K562 (cell line): ENCODE results near the gene AGPAT3. TPM values are rescaled to one million over a fixed set of nuclear protein-coding genes. Genes with fewer than 3 reads are reported as not detected.

Source experiments
- DACH1 ChIP-seq: fragments of 450-650 bp; IDR thresholded peaks from 2 replicates; pipeline ENCODE4 v1.6.1; 2018; ENCODE audit not compliant: partially characterized antibody
- EP400 ChIP-seq: fragments of 450-650 bp; IDR thresholded peaks from 2 replicates; pipeline ENCODE4 v1.6.1; 2017; ENCODE audit warnings: antibody characterized with exemption, mild to moderate bottlenecking, moderate library complexity
- HDAC2 ChIP-seq: fragments of 450-650 bp; IDR thresholded peaks from 2 replicates; pipeline ENCODE4 v1.6.1; 2016; ENCODE audit warnings: mild to moderate bottlenecking
- L3MBTL2 ChIP-seq: fragments of 450-650 bp; IDR thresholded peaks from 2 replicates; pipeline ENCODE4 v1.6.1; 2016; ENCODE audit warnings: mild to moderate bottlenecking, moderate library complexity
- MBD2 ChIP-seq: sonication (generic); IDR thresholded peaks from 2 replicates; pipeline ENCODE4 v1.6.1; 2016; ENCODE audit warnings: low read depth, borderline replicate concordance
- NR2C2 ChIP-seq, 2 experiments: fragments of 200-800 bp in 1 of 2; sonication (Bioruptor generic) in 1 of 2; sonication (generic) in 1 of 2; formaldehyde crosslinking in 1 of 2; IDR thresholded peaks; 2 replicates each; pipeline versions ENCODE4 v1.6.1 to v1.8.0; 2016 to 2022; ENCODE audit warnings: mild to moderate bottlenecking in 1 of 2, missing compliant biosample characterization in 1 of 2, missing genetic modification characterization in 1 of 2, missing genetic modification reagents in 1 of 2
- POLR2A ChIP-seq: fragments of 450-650 bp; conservative IDR thresholded peaks from 2 replicates; pipeline ENCODE4 v1.6.1; 2016
- SMARCE1 ChIP-seq: fragments of 450-650 bp; IDR thresholded peaks from 2 replicates; pipeline ENCODE4 v1.7.1; 2016; ENCODE audit warnings: mild to moderate bottlenecking
- SRF ChIP-seq, 2 experiments: fragments of 250-450, 450-650 bp in 1 of 2; sonication (Bioruptor Pico) in 1 of 2; sonication (generic) in 1 of 2; formaldehyde crosslinking; IDR thresholded peaks; 2 replicates each; pipeline versions ENCODE4 v1.5.0 to v1.5.1; 2020 to 2022; ENCODE audit warnings: mild to moderate bottlenecking in 1 of 2, missing genetic modification reagents in 1 of 2
- STAG1 ChIP-seq: sonication (generic); formaldehyde crosslinking; IDR thresholded peaks from 2 replicates; pipeline ENCODE4 v1.5.0; 2020; ENCODE audit warnings: missing genetic modification reagents, borderline replicate concordance
- polyA plus RNA-seq, 8 experiments: library from polyadenylated mRNA; depleted of rRNA in 4 of 8; stranded (reverse) in 5 of 8; unstranded in 3 of 8; fragments of >200 nt; fragmentation: Nextera tagmentation in 2 of 8; fragmentation: Illumina TruSeq in 1 of 8; extraction: Ambion mirVana in 2 of 8; extraction: Trizol in 1 of 8; gene quantifications; 2 replicates each; pipeline versions ENCODE4 v1.2.1 to v1.2.3, GENCODE V29; 2011 to 2014; ENCODE audit warnings: inconsistent platforms in 1 of 8, missing spikeins in 1 of 8
- total RNA-seq, 7 experiments: library from RNA; depleted of rRNA in 6 of 7; stranded (reverse); fragments of >200 nt in 6 of 7; fragmentation: Illumina TruSeq in 2 of 7; extraction: Trizol in 2 of 7; gene quantifications; 2 replicates each; pipeline versions ENCODE4 v1.2.1 to v1.2.3, GENCODE V29; 2011 to 2021; ENCODE audit warnings: low replicate concordance in 1 of 7
- TF ChIP-seq, protein P1 (sequence below): fragments of 450-650 bp; IDR thresholded peaks from 2 replicates; pipeline ENCODE4 v1.6.1; 2014; ENCODE audit warnings: low read depth, mild to moderate bottlenecking, moderate library complexity, borderline replicate concordance
- TF ChIP-seq, protein P2 (sequence below), 2 experiments: fragments of 450-650 bp in 1 of 2; IDR thresholded peaks; 2 replicates each; pipeline ENCODE4 v1.6.1; 2011 to 2017; ENCODE audit warnings: low read depth in 2 of 2, antibody characterized with exemption in 1 of 2, borderline replicate concordance in 1 of 2, low read length in 1 of 2, mild to moderate bottlenecking in 1 of 2, mixed read lengths in 1 of 2; ENCODE audit not compliant: control insufficient read depth in 1 of 2
- TF ChIP-seq, protein P3 (sequence below), 2 experiments: fragments of 200-800 bp in 1 of 2; sonication (Bioruptor generic) in 1 of 2; sonication (generic) in 1 of 2; formaldehyde crosslinking in 1 of 2; IDR thresholded peaks in 1 of 2; conservative IDR thresholded peaks in 1 of 2; 2 replicates each; pipeline versions ENCODE4 v1.5.0 to v1.6.1; 2016 to 2020; ENCODE audit warnings: missing compliant biosample characterization in 1 of 2, missing genetic modification characterization in 1 of 2, missing genetic modification reagents in 1 of 2
- TF ChIP-seq, protein P4 (sequence below): sonication (generic); formaldehyde crosslinking; IDR thresholded peaks from 2 replicates; pipeline ENCODE4 v1.8.0; 2022; ENCODE audit warnings: mild to moderate bottlenecking, missing genetic modification reagents, borderline replicate concordance
- TF ChIP-seq, protein P5 (sequence below), 2 experiments: fragments of 450-650 bp; IDR thresholded peaks; 2 replicates each; pipeline ENCODE4 v1.6.1; 2016

Gene AGPAT3
- total and polyA plus RNA-seq, 9 of the 15 experiments (the other 6 are each of a cell fraction or from before 2014, with no cell fraction given), result 1.5 to 88.4 (median 35.7) TPM

DNA sequence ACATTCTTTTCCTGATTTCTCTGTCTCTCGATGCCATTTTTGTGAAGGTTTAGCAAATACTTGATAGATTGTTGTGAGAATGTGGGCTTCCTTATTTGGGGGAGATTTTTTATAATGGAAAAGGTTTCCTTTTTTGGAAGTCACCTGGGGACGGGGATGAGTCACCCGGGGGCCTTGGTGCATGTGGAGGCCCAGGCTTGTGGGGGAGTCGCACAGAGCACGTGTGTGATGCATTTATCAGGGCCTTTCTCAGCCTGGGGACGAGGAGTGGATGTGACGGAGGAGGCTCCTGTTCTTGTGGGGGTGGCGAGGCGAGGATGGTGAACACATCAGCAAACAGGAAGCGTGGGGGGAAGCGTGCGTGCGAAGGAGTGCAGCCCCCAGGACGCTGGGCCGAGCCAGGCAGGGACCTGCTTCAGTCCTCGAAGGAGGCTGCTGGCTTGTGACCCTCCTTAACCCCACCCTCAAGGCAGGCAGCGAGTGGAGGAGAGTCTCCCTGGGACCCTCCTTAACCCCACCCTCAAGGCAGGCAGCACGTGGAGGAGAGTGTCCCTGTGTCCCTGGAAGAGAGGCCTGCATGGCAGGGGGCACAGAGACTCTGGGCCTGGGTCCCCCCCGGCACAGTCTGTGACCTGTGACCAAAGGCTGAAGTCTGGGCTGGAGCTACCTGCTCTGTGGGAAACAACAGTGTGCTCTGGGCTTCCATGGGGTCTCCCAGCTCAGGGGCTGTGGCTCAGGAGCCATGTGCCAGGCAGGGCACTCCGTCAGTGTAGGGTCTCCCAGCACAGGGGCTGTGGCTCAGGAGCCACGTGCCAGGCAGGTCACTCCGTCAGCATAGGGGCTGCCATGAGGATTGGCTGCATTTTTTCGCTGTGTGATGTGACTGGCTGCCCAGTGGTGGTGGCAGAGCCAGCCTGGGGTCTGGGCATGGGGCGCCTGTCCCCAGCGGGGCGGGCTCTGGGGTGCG, 57.2 kb downstream of the AGPAT3 start (continued):
- TF ChIP-seq, protein P1, sequence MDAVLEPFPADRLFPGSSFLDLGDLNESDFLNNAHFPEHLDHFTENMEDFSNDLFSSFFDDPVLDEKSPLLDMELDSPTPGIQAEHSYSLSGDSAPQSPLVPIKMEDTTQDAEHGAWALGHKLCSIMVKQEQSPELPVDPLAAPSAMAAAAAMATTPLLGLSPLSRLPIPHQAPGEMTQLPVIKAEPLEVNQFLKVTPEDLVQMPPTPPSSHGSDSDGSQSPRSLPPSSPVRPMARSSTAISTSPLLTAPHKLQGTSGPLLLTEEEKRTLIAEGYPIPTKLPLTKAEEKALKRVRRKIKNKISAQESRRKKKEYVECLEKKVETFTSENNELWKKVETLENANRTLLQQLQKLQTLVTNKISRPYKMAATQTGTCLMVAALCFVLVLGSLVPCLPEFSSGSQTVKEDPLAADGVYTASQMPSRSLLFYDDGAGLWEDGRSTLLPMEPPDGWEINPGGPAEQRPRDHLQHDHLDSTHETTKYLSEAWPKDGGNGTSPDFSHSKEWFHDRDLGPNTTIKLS, result peak; percentile 81; the same call in 1 of the 2 replicates
- TF ChIP-seq, protein P2, sequence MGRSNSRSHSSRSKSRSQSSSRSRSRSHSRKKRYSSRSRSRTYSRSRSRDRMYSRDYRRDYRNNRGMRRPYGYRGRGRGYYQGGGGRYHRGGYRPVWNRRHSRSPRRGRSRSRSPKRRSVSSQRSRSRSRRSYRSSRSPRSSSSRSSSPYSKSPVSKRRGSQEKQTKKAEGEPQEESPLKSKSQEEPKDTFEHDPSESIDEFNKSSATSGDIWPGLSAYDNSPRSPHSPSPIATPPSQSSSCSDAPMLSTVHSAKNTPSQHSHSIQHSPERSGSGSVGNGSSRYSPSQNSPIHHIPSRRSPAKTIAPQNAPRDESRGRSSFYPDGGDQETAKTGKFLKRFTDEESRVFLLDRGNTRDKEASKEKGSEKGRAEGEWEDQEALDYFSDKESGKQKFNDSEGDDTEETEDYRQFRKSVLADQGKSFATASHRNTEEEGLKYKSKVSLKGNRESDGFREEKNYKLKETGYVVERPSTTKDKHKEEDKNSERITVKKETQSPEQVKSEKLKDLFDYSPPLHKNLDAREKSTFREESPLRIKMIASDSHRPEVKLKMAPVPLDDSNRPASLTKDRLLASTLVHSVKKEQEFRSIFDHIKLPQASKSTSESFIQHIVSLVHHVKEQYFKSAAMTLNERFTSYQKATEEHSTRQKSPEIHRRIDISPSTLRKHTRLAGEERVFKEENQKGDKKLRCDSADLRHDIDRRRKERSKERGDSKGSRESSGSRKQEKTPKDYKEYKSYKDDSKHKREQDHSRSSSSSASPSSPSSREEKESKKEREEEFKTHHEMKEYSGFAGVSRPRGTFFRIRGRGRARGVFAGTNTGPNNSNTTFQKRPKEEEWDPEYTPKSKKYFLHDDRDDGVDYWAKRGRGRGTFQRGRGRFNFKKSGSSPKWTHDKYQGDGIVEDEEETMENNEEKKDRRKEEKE (IDR thresholded peaks at IDR 0.05; ENCODE audit: borderline replicate concordance in 1 of 2, control insufficient read depth in 1 of 2, low read depth in 2 of 2, low read length in 1 of 2), result no peak
- TF ChIP-seq SMARCE1 (peak; percentile 94), DACH1 (peak; percentile 67), EP400 (peak; percentile 96), STAG1 (peak; percentile 19; the same call in 1 of the 2 replicates), HDAC2 (peak; percentile 84), SRF (CRISPR knock-in tag; IDR thresholded peaks at IDR 0.05) (peak; percentile 10 to 93; a peak in 3 of 4 replicates), POLR2A (peak; percentile 70), L3MBTL2 (peak; percentile 99), NR2C2 (CRISPR knock-in tag; IDR thresholded peaks at IDR 0.05) (no peak), NR2C2 (tag; IDR thresholded peaks at IDR 0.05) (peak; percentile 37; the same call in 1 of the 2 replicates), MBD2 (peak; percentile 21; the same call in 1 of the 2 replicates)
- TF ChIP-seq, protein P3, sequence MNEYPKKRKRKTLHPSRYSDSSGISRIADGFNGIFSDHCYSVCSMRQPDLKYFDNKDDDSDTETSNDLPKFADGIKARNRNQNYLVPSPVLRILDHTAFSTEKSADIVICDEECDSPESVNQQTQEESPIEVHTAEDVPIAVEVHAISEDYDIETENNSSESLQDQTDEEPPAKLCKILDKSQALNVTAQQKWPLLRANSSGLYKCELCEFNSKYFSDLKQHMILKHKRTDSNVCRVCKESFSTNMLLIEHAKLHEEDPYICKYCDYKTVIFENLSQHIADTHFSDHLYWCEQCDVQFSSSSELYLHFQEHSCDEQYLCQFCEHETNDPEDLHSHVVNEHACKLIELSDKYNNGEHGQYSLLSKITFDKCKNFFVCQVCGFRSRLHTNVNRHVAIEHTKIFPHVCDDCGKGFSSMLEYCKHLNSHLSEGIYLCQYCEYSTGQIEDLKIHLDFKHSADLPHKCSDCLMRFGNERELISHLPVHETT (CRISPR knock-in tag; conservative IDR thresholded peaks at IDR 0.05 in 1 of 2, IDR thresholded peaks at IDR 0.05 in 1 of 2), result peak in 1 of 2 experiments; percentile 82; a peak in 2 of 4 replicates
- TF ChIP-seq, protein P4, sequence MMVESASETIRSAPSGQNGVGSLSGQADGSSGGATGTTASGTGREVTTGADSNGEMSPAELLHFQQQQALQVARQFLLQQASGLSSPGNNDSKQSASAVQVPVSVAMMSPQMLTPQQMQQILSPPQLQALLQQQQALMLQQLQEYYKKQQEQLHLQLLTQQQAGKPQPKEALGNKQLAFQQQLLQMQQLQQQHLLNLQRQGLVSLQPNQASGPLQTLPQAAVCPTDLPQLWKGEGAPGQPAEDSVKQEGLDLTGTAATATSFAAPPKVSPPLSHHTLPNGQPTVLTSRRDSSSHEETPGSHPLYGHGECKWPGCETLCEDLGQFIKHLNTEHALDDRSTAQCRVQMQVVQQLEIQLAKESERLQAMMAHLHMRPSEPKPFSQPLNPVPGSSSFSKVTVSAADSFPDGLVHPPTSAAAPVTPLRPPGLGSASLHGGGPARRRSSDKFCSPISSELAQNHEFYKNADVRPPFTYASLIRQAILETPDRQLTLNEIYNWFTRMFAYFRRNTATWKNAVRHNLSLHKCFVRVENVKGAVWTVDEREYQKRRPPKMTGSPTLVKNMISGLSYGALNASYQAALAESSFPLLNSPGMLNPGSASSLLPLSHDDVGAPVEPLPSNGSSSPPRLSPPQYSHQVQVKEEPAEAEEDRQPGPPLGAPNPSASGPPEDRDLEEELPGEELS (CRISPR knock-in tag), result no peak
- TF ChIP-seq, protein P5, sequence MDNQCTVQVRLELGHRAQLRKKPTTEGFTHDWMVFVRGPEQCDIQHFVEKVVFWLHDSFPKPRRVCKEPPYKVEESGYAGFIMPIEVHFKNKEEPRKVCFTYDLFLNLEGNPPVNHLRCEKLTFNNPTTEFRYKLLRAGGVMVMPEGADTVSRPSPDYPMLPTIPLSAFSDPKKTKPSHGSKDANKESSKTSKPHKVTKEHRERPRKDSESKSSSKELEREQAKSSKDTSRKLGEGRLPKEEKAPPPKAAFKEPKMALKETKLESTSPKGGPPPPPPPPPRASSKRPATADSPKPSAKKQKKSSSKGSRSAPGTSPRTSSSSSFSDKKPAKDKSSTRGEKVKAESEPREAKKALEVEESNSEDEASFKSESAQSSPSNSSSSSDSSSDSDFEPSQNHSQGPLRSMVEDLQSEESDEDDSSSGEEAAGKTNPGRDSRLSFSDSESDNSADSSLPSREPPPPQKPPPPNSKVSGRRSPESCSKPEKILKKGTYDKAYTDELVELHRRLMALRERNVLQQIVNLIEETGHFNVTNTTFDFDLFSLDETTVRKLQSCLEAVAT (IDR thresholded peaks at IDR 0.05), result 0 out of 4 replicates have a peak, but pooled peaks of 1 of the 2 experiments have one; percentile 28
